HG03097 (cell line): ENCODE data around the gene CAPN13.

Experiments
- ATAC-seq: cut with Tn5 transposase; IDR thresholded peaks from one replicate; pipeline ENCODE4 v1.9.1; 2021; ENCODE audit not compliant: unreplicated experiment, low FRiP score

Gene CAPN13

DNA sequence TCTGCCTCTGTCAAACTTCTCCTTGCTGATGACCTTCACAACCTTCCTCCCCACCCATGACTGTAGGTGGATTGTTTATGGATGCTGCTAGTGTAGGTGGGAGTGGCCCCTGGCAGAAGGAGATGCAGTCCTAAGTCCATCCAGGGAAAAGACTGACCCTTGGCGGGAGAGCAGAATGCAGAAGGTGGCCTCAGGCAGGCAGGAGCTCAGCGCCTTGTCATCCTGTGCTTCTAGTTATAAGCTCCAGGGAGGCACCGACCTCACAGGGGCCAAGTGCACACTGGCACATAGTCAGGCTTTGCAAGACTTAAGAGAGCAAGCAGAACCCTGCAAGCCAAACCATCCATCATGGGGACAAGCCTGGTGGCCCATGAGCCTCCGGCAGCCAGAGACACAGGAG lies 74.4 kb downstream of the CAPN13 start:
- ATAC-seq, result no peak

DNA sequence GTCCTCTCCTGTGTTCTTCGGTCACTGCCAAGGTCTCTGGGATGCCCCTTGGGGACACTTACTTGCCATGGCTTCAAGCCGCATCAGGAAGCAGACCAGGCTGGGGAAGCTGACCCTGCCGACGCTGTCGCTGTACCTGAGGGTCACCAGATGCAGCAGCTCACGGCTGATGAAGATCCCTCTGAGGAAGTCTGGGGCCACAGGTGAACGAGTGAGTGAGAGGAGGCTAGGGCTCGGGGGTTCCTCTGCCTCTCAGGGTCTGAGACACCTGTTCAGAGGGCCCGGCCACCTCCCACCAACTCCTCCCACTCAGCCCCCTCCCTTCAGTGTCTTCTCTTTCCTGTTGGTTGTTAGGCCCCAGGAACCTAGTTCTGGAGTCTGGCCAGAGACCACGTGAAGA lies 74.9 kb downstream of the CAPN13 start:
- no peak for ATAC-seq

DNA sequence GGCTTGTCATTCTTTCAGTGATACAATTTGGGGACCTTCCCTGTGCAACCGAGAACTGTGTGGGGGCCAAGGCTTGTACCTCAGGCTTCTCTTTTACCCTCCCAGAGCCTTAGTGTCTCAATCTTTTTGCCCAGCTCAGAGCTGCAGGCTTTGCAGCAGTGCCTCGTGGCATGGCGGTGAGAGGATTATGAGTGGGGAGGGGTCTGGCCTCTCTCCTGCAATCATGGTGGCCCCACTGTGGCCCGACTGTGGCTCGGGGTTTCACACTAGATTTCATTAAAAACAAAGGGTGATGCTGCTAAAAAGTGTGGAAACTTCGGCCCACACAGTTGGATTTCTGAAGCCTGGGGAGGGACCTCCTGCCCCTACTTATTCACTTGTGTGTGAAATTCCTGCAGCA lies 75.5 kb downstream of the CAPN13 start:
- ATAC-seq, result no peak

GRCh38 chr2:30730736-30731647 lies 76.3 kb downstream of the CAPN13 start:
- ATAC-seq, result no peak

- no peak for ATAC-seq
Measured at GRCh38 chr2:30729031-30729430, 78.2 kb downstream of the CAPN13 start.

DNA sequence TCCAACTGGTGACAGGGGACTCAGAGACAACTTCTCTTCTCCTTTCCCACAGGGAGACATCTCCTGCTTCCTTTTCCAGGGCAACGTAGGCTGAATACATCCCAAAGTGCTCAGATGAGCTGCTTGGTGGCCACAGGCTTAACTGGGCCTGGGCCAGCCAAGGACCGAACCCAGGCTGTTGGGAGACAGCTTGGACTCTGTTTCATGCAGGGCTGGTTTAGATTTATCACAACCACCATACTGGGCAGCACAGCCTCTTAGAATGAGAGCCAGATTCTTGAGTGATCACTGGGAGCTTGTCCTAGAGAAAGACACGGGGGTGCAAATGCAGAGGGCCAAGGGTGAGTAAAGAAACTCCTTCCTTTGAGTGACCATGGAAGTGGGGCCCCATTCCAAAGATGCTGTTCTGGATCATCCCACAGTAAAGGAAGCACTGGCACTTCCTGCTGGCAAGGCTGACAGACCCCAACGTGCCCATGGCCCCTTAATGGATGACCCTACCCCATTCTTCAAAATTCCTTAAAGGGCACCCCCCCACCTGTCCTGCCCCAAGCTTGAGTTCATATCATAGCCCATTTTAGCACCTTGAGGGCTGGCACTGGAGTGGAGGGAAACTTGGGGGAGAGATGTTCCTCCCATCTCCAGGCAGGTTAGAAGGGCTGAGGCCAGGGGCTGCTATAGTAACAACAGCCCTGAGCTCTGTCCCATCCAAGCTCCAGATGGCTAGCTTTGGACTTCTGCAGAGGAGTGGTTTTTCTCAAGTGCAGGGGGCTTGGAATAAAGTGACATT lies 84.1 kb downstream of the CAPN13 start:
- no peak for ATAC-seq

- no peak for ATAC-seq
Measured at GRCh38 chr2:30721668-30722647, 85.3 kb downstream of the CAPN13 start.

DNA sequence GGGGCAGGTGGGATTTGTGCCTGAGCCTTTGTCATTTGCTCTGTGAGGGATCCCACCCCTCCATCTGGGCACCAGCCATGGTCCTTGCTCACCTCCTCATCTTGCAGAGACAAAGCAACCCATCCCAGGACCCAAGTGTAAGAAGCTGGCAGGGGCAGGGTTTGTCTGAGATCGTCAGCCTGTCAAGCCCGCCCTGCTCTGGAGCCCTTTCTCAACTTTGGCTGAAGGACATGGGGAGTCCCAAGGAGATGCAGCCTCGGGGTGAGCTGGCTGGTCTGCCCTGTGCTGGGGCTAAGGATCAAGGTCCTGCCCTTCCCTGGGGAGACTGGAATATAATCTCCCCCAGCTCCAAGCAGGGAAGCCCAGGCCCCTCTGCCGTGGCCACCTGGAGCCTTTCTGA lies 86.0 kb downstream of the CAPN13 start:
- no peak for ATAC-seq

- no peak for ATAC-seq
Measured at GRCh38 chr2:30717081-30717650, 90.1 kb downstream of the CAPN13 start.

- no peak for ATAC-seq
Measured at GRCh38 chr2:30716123-30716900, 90.9 kb downstream of the CAPN13 start.

DNA sequence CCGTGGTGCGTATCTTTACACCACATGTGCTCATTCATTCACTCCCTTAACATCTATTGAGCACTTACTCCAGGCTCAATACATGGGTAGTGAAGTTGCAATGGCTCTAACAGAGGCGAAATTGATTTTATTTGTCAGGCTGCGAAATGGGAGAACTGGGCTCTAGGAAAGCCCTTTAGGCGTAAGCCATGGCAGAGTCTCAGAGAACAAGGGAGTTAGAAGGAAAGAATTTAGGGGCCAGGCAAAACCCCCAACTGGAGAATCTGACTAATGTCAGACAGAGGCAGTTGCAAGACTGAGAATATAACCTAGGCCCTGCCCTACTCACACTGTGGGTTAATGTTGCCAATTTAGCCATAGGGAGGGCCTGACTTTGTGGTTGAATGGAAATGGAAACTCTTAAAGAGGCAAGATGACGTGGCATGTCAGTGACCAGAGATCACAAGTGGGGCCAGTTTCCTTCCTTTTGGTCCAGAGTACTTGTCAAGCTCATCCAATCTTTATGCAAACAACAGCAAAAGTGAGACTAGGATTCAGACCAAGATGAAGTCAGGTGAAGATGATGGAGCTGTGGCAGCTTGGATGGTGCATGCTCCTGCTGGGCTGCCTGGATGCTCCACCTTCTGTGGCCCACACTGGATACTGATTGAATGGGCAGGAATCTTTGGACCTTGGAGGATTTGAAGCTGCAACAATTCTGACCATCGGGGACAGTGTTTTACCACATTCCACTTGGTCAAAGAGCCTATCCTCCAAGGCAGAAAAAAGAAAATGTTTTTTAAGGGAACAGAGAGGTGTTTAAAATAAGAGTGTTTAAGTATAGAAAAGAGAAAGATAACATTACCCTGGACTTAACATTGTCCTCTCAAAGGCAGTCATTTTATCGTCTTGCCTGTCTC lies 92.2 kb downstream of the CAPN13 start:
- no peak for ATAC-seq

DNA sequence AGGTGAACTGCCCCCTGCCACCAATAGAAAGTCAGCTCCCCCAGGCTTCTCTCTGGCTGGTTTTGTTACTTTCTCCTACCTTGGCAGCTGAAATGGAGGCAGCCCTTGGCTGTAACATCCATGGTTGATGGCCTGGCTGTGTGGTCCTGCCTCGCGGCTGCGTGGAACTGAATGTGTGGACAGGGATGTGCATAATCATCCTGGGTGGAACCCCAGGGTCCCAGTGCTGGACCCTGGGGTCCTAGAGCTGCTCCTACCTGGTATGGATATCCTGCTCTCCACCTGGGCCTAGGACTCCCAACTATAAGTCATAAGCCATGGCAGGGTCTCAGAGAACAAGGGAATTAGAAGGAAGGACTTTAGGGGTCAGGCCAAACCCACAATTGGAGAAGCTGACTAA lies 93.5 kb downstream of the CAPN13 start:
- no peak for ATAC-seq

- ATAC-seq, result peak; percentile 77
Measured at GRCh38 chr2:30711646-30712085, 95.6 kb downstream of the CAPN13 start.

GRCh38 chr2:30710461-30710860 lies 96.8 kb downstream of the CAPN13 start:
- no peak for ATAC-seq

DNA sequence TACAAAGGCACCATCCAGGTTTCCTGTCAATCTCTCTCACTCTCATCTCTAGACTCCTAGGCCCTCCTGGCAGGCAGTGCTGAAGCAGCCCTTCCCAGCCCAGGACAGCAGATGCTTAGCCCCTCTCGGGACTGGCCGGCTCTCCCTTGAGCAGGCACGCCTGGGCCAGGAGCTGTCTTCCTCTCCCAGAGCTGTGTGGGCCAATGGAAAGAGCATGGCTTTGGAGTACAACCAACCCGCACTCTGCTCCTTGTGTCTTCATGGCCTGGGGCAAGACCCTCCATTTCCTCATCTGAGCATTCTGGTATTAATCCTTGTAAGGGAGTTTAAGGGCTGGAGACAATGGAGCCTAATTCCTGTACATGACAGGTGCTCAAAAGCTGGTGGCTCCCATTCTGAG lies 97.2 kb downstream of the CAPN13 start:
- no peak for ATAC-seq

- no peak for ATAC-seq
Measured at GRCh38 chr2:30709516-30709915, 97.7 kb downstream of the CAPN13 start.

DNA sequence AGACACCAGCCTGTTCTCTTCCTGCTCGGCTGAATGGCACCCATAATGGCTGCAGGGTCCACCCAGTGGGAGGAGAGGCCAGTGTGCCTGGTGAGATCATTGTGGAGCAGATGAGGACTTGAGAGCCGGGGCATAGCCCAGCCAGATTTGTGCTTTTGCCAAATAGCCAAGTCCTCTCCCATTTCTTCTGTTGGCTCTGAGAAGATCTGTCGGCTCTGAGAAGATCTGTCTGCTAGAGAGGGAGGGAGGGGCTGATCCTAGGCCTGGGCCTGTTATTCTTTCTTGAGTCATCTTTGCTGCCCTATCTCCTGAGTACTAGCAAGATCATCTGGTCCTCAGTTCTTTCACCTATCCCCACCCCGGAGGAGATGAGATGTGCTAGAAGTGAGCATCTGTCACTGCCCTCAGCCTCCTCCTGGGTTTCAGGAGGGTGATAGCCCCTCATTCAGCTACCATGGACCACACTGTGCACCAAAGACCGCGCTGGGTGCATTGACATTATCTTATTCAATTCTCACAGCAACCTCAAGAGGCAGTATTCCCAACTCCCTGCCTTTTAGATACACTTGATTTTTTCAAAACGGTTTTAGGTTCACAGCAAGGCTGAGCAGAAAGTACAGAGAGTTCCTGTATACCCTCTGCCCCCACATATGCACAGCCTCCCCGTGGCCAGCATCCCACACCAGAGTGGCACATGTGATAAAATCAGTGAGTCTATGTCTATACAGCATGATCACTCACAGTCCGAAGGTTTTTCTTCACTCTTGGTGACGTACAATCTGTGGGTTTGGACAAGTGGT lies 98.6 kb downstream of the CAPN13 start:
- no peak for ATAC-seq
